DMS53 (cell line): ENCODE data around the gene THAP8.

Experiments used
- DNase-seq: peaks from one replicate; lab custom pipeline; 2025; lab: John Stamatoyannopoulos, UW

THAP8 gene

GRCh38 chr19:36030264-36031148 lies 23.6 kb downstream of the THAP8 start:
- DNase-seq: peak; percentile 56

- DNase-seq: no peak
Observed at GRCh38 chr19:36028313-36029041, 25.6 kb downstream of the THAP8 start.

- DNase-seq: no peak
Observed at GRCh38 chr19:36027696-36028095, 26.4 kb downstream of the THAP8 start.

GRCh38 chr19:36026091-36026876 lies 27.8 kb downstream of the THAP8 start:
- DNase-seq: no peak

GRCh38 chr19:36025541-36025940 lies 28.5 kb downstream of the THAP8 start:
- no peak for DNase-seq

GRCh38 chr19:36023432-36023831 lies 30.7 kb downstream of the THAP8 start:
- no peak for DNase-seq

- DNase-seq: no peak
Observed at GRCh38 chr19:36019061-36019670, 34.9 kb downstream of the THAP8 start.

- peak; percentile 100 for DNase-seq
Observed at GRCh38 chr19:36014012-36014924, 39.8 kb downstream of the THAP8 start, which contains the start of gene ALKBH6. Gene ALKBH6 (minus strand): TSS chr19:36014213. CDS start chr19:36013397, 816 bp downstream.

- no peak for DNase-seq
Observed at GRCh38 chr19:36013280-36014011, 40.6 kb downstream of the THAP8 start.

GRCh38 chr19:36010402-36010801 lies 43.7 kb downstream of the THAP8 start:
- no peak for DNase-seq

- DNase-seq: peak; percentile 64
Observed at GRCh38 chr19:36009633-36010379, 44.3 kb downstream of the THAP8 start.

GRCh38 chr19:36009220-36009619 lies 44.9 kb downstream of the THAP8 start:
- peak; percentile 94 for DNase-seq

GRCh38 chr19:36008336-36008978 lies 45.6 kb downstream of the THAP8 start, which contains the start of gene SYNE4:
Gene SYNE4 (minus strand): TSS chr19:36008813. CDS start chr19:36008681, 132 bp downstream.
- DNase-seq: peak; percentile 98

GRCh38 chr19:36006955-36007354 lies 47.1 kb downstream of the THAP8 start:
- DNase-seq: no peak

- DNase-seq: no peak
Observed at GRCh38 chr19:36003284-36003683, 50.8 kb downstream of the THAP8 start.

GRCh38 chr19:36001605-36002004 lies 52.5 kb downstream of the THAP8 start:
- DNase-seq: no peak

- no peak for DNase-seq
Observed at GRCh38 chr19:35996777-35997176, 57.3 kb downstream of the THAP8 start.
